ENCODE data around the gene RLN2.

RLN2 gene

DNA sequence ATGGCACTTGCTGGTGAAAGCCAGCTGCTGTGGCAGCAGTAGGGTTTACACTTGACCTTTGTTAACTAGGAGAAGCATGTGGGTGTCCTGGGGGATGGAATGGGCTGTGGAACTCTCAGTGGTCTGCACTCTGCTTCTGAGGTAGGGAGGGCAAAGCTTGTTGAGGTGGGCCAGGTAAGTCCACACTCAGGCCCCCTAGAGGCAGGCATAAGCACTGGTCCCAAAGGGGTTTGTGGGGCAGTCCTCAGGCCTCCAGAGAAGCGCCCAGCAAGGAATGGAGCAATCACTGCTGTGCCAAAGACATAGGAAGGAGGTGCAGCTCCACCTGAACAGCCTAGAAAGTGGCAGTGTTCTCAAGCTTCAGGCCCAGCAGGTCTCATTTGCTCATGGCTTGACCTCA is 38.6 kb downstream of the RLN2 start:
- DNase-seq (ENCODE audit: low spot score) = no peak

GRCh38 chr9:5264219-5264595 is 40.3 kb downstream of the RLN2 start:
- no peak for DNase-seq (ENCODE audit: low spot score)

DNA sequence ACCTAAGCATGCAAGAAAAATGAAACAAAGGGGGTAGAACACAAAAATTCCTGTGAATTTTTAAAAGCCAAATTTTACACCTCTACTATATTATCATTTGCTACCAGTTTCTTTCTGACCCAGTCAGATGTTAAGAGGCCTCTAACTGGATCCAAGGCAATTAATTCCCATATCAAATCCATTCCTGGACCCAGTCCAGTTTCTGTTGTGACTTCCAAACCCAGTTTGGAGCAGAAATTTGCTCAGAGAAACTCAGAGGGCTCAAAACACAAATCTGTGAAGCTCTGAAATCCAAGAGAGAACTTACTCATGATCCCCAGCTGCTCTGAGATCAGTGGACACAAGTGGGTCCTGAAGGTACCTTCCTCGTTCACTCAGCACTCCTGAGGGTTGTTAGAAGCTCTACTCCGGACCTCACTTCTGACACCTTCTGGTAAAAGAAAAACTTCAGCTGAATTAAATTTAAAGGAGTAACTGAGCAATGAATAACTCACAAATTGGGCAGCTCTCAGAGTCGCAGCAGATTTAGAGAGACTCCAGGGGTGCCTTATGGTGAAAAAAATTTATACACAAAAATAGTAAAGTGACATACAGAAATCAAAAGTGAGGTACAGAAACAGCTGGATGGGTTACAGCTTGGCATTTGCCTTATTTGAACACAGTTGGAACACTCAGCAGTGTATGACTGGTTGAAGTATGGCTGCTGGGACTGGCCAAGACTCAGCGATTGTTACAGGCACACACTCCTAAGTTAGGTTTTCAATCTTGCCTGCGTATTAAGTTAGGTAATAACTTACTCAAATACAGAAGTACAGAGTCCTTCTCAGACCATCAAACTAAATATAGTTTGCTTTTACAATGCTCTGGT is 40.9 kb downstream of the RLN2 start:
- no peak for DNase-seq (ENCODE audit: low spot score)

Data from hepatic stellate cell (primary cell).